Measurements from ENCODE around the gene AHRR. TPM values are rescaled to one million over a fixed set of nuclear protein-coding genes. Genes with fewer than 3 reads are reported as not detected.

AHRR gene
- total and polyA plus RNA-seq, 10 of the 15 experiments (the other 5 are each of a cell fraction or from before 2014, with no cell fraction given): 0.90 to 35.2 (median 19.2) TPM

- no peaks in the 10 kb centered on the region for H3K27me3 ChIP-seq (replicated peaks in 1 of 2; ENCODE audit: control insufficient read depth in 2 of 2, insufficient read depth in 2 of 2, low read length in 1 of 2)
- no peak overlapping the region for H3K4me3 ChIP-seq
- no peaks in the 10 kb centered on the region; the same call in 1 of the 2 replicates for H3K79me2 ChIP-seq (ENCODE audit: control insufficient read depth, insufficient read depth, low read length)
- TF ChIP-seq SRF (IDR thresholded peaks at IDR 0.05; ENCODE audit: low read depth in 2 of 2, low read length in 2 of 2) (no peak), SIX5 (IDR thresholded peaks at IDR 0.05; ENCODE audit: low read depth, low read length, severe bottlenecking) (no peak), MXI1 (IDR thresholded peaks at IDR 0.05; ENCODE audit: low read depth, low read length) (no peak), CTCF (IDR thresholded peaks at IDR 0.05 in 2 of 3, conservative IDR thresholded peaks at IDR 0.05 in 1 of 3; ENCODE audit: control insufficient read depth in 2 of 3, extremely low read depth in 1 of 3, insufficient read depth in 1 of 3, low read depth in 3 of 3, low read length in 3 of 3) (no peak), ZZZ3 (IDR thresholded peaks at IDR 0.05; ENCODE audit: control insufficient read depth, insufficient read length, low read depth) (no peak), ELK1 (IDR thresholded peaks at IDR 0.05; ENCODE audit: low read depth, low read length) (no peak), SREBF1 (IDR thresholded peaks at IDR 0.05; ENCODE audit: low read length) (no peak)
- ChIA-PET CTCF (no interaction called here), POLR2A (interaction anchor here (0.8 kb wide), 1 partner anchor 35 kb away, joined by 3 read pairs; no protein-coding TSS in a partner anchor), RAD21 (ENCODE audit: unreplicated experiment) (no interaction called here), SMC1A (ENCODE audit: uncharacterized antibody, unreplicated experiment) (interaction anchor here (1.0 kb wide), 1 partner anchor 20 kb away, joined by 3 read pairs; no protein-coding TSS in a partner anchor)
- no peak overlapping the region for H3K4me2 ChIP-seq (ENCODE audit: control insufficient read depth, insufficient read depth)
- H3K4me1 ChIP-seq (ENCODE audit: control insufficient read depth, insufficient read depth, low read length): no peaks in the 10 kb centered on the region
- intact Hi-C loops (cut with micrococcal nuclease; ENCODE audit: unreplicated experiment) (no loop called here), in situ Hi-C loops (cut with MboI) (no loop called here)
- no peaks in the 10 kb centered on the region for H3K9me3 ChIP-seq (replicated peaks; ENCODE audit: control insufficient read depth, insufficient read depth, low read length)
- WGBS (ENCODE audit: insufficient coverage, insufficient replicate concordance, low lambda C conversion rate, missing lambda C conversion rate): 96% methylated on average over 28 of the region's 28 CpGs
- ATAC-seq: no peak
- DNase-seq (ENCODE audit: low read depth, low spot score): no peak
- BruUV-seq (replicated peaks): no TSS peak
- no peak overlapping the region for H2AFZ ChIP-seq (ENCODE audit: control insufficient read depth, low read depth, low read length)
- no peaks in the 10 kb centered on the region; the same call in 1 of the 2 replicates for H4K20me1 ChIP-seq (ENCODE audit: control insufficient read depth, insufficient read depth)
- no peak overlapping the region for H3K9ac ChIP-seq (ENCODE audit: control insufficient read depth, insufficient read depth, low read length)
- H3K27ac ChIP-seq (ENCODE audit: control insufficient read depth, insufficient read depth): no peak overlapping the region
- FAIRE-seq: no peak
- H3K36me3 ChIP-seq (ENCODE audit: control insufficient read depth in 2 of 2, insufficient read depth in 2 of 2, low read length in 1 of 2): peaks cover 22 to 31% of the 10 kb centered on the region in 2 experiments
These were observed 15.3 kb upstream of the AHRR start for GRCh38 chr5:306011-306805.

Measured in GM12878 (cell line).